Mesenchymal stem cell (in vitro differentiated cells and primary cell): ENCODE results near the gene NAB2.

Source experiments
- DNase-seq: peaks from one replicate; pipeline ENCODE4 v3.0.0-alpha.2; 2013
- H2AFZ ChIP-seq: one replicate; pipeline ENCODE4 v1.6.1; 2013; ENCODE audit warnings: low read depth, mild to moderate bottlenecking, control low read depth, inconsistent platforms, low read length, moderate library complexity
- H2AK5ac ChIP-seq: 2 replicates; pipeline ENCODE4 v1.6.1; 2013; ENCODE audit warnings: low read length, moderate library complexity, mild to moderate bottlenecking, inconsistent platforms; ENCODE audit not compliant: severe bottlenecking
- H2BK120ac ChIP-seq: one replicate; pipeline ENCODE4 v1.6.1; 2013; ENCODE audit warnings: low read depth, mild to moderate bottlenecking, inconsistent platforms, low read length, moderate library complexity
- H2BK12ac ChIP-seq, 2 experiments: one replicate each; pipeline ENCODE4 v1.6.1; 2013; ENCODE audit warnings: inconsistent platforms in 2 of 2, low read length in 2 of 2, mild to moderate bottlenecking in 2 of 2, moderate library complexity in 2 of 2, control low read depth in 1 of 2
- H2BK15ac ChIP-seq: one replicate; pipeline ENCODE4 v1.6.1; 2013; ENCODE audit warnings: mild to moderate bottlenecking, low read depth, inconsistent platforms; ENCODE audit not compliant: poor library complexity, severe bottlenecking
- H2BK5ac ChIP-seq: 2 replicates; pipeline ENCODE4 v1.6.1; 2013; ENCODE audit warnings: low read depth, mild to moderate bottlenecking, low read length, control low read depth, inconsistent platforms; ENCODE audit not compliant: poor library complexity, severe bottlenecking
- H3K14ac ChIP-seq, 2 experiments: one replicate each; pipeline ENCODE4 v1.6.1; 2013; ENCODE audit warnings: inconsistent platforms in 2 of 2, low read length in 2 of 2, control low read depth in 1 of 2, mild to moderate bottlenecking in 1 of 2, moderate library complexity in 1 of 2
- H3K18ac ChIP-seq, 2 experiments: one replicate each; pipeline ENCODE4 v1.6.1; 2013; ENCODE audit warnings: inconsistent platforms in 2 of 2, low read length in 2 of 2, control low read depth in 1 of 2, low read depth in 1 of 2, mild to moderate bottlenecking in 1 of 2
- H3K23ac ChIP-seq, 2 experiments: one replicate each; pipeline ENCODE4 v1.6.1; 2013; ENCODE audit warnings: inconsistent platforms in 2 of 2, low read length in 2 of 2, mild to moderate bottlenecking in 2 of 2, moderate library complexity in 2 of 2, control low read depth in 1 of 2
- H3K27ac ChIP-seq: 2 replicates; pipeline ENCODE4 v1.5.1; 2013; ENCODE audit warnings: mild to moderate bottlenecking, moderate library complexity, low read length, control low read depth, inconsistent platforms; ENCODE audit not compliant: poor library complexity, severe bottlenecking
- H3K27me3 ChIP-seq, 2 experiments: 2 replicates each; pipeline versions ENCODE4 v1.6.1 to v1.7.0; 2013; ENCODE audit warnings: low read length in 2 of 2, mild to moderate bottlenecking in 2 of 2, moderate library complexity in 2 of 2, control low read depth in 1 of 2, inconsistent platforms in 1 of 2; ENCODE audit not compliant: control insufficient read depth in 1 of 2, insufficient read depth in 1 of 2
- H3K36me3 ChIP-seq, 2 experiments: 2 replicates each; pipeline versions ENCODE4 v1.6.1 to v1.7.0; 2013; ENCODE audit warnings: low read length in 2 of 2, control low read depth in 1 of 2, inconsistent platforms in 1 of 2, low read depth in 1 of 2, mild to moderate bottlenecking in 1 of 2; ENCODE audit not compliant: insufficient read depth in 2 of 2, control insufficient read depth in 1 of 2
- H3K4ac ChIP-seq, 2 experiments: one replicate each; pipeline ENCODE4 v1.6.1; 2013; ENCODE audit warnings: inconsistent platforms in 2 of 2, low read length in 2 of 2, mild to moderate bottlenecking in 2 of 2, moderate library complexity in 2 of 2, control low read depth in 1 of 2, low read depth in 1 of 2
- H3K4me1 ChIP-seq: 2 replicates; pipeline ENCODE4 v1.6.1; 2013; ENCODE audit warnings: low read depth, low read length, control low read depth; ENCODE audit not compliant: control insufficient read depth, insufficient read depth
- H3K4me2 ChIP-seq: 2 replicates; pipeline ENCODE4 v1.6.1; 2013; ENCODE audit warnings: low read length, mild to moderate bottlenecking, inconsistent platforms; ENCODE audit not compliant: poor library complexity, severe bottlenecking
- H3K4me3 ChIP-seq, 2 experiments: 2 replicates each; pipeline versions ENCODE4 v1.5.1 to v1.7.0; 2013; ENCODE audit warnings: low read length in 2 of 2, mild to moderate bottlenecking in 2 of 2, control low read depth in 1 of 2, low read depth in 1 of 2; ENCODE audit not compliant: insufficient read depth in 1 of 2
- H3K79me1 ChIP-seq: replicated peaks from 2 replicates; pipeline ENCODE4 v1.6.1; 2013; ENCODE audit warnings: mild to moderate bottlenecking, control low read depth, low read length, inconsistent platforms; ENCODE audit not compliant: poor library complexity, severe bottlenecking
- H3K9ac ChIP-seq: 2 replicates; pipeline ENCODE4 v1.7.0; 2013; ENCODE audit warnings: mild to moderate bottlenecking, low read length, moderate library complexity
- H3K9me3 ChIP-seq: 2 replicates; pipeline ENCODE4 v1.7.0; 2013; ENCODE audit warnings: mild to moderate bottlenecking, low read length; ENCODE audit not compliant: control insufficient read depth
- H4K8ac ChIP-seq: one replicate; pipeline ENCODE4 v1.6.1; 2013; ENCODE audit warnings: inconsistent platforms, mild to moderate bottlenecking, low read length, moderate library complexity
- H4K91ac ChIP-seq: one replicate; pipeline ENCODE4 v1.6.1; 2013; ENCODE audit warnings: mild to moderate bottlenecking, low read length, inconsistent platforms
- WGBS: methylation state at CpG from one replicate; pipeline ENCODE4 v1.1.7; 2013; ENCODE audit warnings: mixed read lengths; 5-methylcytosine and 5-hydroxymethylcytosine counted together

NAB2 gene

GRCh38 chr12:57093415-57094207 lies 4.7 kb downstream of the NAB2 start:
- Histone ChIP-seq H2BK120ac (peak overlapping the region; percentile 45), H3K79me1 (peaks cover 23% of the 10 kb centered on the region), H3K18ac (peak overlapping the region; percentile 79 to 93), H3K23ac (peak overlapping the region in 1 of 2 experiments; percentile 35), H3K4me3 (peak overlapping the region in 1 of 2 experiments; percentile 48), H3K9ac (peak overlapping the region; percentile 77), H3K36me3 (peaks cover 67 to 72% of the 10 kb centered on the region in 2 experiments), H3K27me3 (no peaks in the 10 kb centered on the region), H4K8ac (peak overlapping the region; percentile 76), H4K91ac (peak overlapping the region; percentile 84), H2BK15ac (peak overlapping the region; percentile 41), H3K4me1 (peaks cover 38% of the 10 kb centered on the region), H3K27ac (peak overlapping the region; percentile 3), H3K9me3 (no peaks in the 10 kb centered on the region), H2AFZ (no peak overlapping the region), H2AK5ac (peak overlapping the region; percentile 58), H2BK12ac (peak overlapping the region; percentile 69 to 95), H3K14ac (peak overlapping the region in 1 of 2 experiments; percentile 89), H3K4me2 (no peak overlapping the region), H3K4ac (peak overlapping the region; percentile 71), H2BK5ac (no peak overlapping the region)
- DNase-seq, result peak; percentile 87
- 46% methylated on average over 24 of the region's 24 CpGs for WGBS

GRCh38 chr12:57094208-57095160 lies 5.6 kb downstream of the NAB2 start:
- Histone ChIP-seq H3K4me3 (peak overlapping the region in 1 of 2 experiments; percentile 5), H3K4me2 (no peak overlapping the region), H2AFZ (no peak overlapping the region), H3K14ac (peak overlapping the region in 1 of 2 experiments; percentile 88), H3K18ac (peak overlapping the region; percentile 56 to 91), H3K4me1 (peaks cover 38% of the 10 kb centered on the region), H2BK12ac (peak overlapping the region; percentile 7 to 88), H2AK5ac (no peak overlapping the region), H4K91ac (peak overlapping the region; percentile 55), H3K79me1 (peaks cover 22% of the 10 kb centered on the region), H3K9ac (peak overlapping the region; percentile 67), H3K9me3 (no peaks in the 10 kb centered on the region), H4K8ac (peak overlapping the region; percentile 83), H3K27me3 (no peaks in the 10 kb centered on the region), H2BK120ac (no peak overlapping the region), H3K27ac (peak overlapping the region; percentile 27), H3K23ac (peak overlapping the region in 1 of 2 experiments; percentile 36), H2BK15ac (peak overlapping the region; percentile 29), H3K4ac (peak overlapping the region; percentile 15 to 76), H2BK5ac (no peak overlapping the region), H3K36me3 (peaks cover 76 to 81% of the 10 kb centered on the region in 2 experiments)
- 63% methylated on average over 13 of the region's 15 CpGs for WGBS
- DNase-seq, result no peak

GRCh38 chr12:57095440-57095839 lies 6.5 kb downstream of the NAB2 start:
- Histone ChIP-seq H2BK15ac (no peak overlapping the region), H2BK12ac (no peak overlapping the region), H2AK5ac (no peak overlapping the region), H2AFZ (no peak overlapping the region), H3K27ac (no peak overlapping the region), H3K27me3 (no peaks in the 10 kb centered on the region), H3K79me1 (peaks cover 24% of the 10 kb centered on the region), H3K9ac (peak overlapping the region; percentile 67), H3K4me1 (peaks cover 37% of the 10 kb centered on the region), H3K4ac (peak overlapping the region in 1 of 2 experiments; percentile 42), H3K36me3 (peaks cover 82 to 90% of the 10 kb centered on the region in 2 experiments), H3K4me2 (no peak overlapping the region), H3K14ac (no peak overlapping the region), H2BK5ac (no peak overlapping the region), H3K23ac (no peak overlapping the region), H4K91ac (no peak overlapping the region), H2BK120ac (no peak overlapping the region), H3K18ac (peak overlapping the region in 1 of 2 experiments; percentile 34), H3K4me3 (no peak overlapping the region), H4K8ac (no peak overlapping the region), H3K9me3 (no peaks in the 10 kb centered on the region)
- no peak for DNase-seq
- 96% methylated on average over 3 of the region's 3 CpGs for WGBS
